ENCODE data around the gene AACS. TPM values are rescaled to one million over a fixed set of nuclear protein-coding genes. Genes with fewer than 3 reads are reported as not detected.

Gene AACS
- total RNA-seq, 2 experiments from 2014 or later: 10.2 to 24.6 TPM

GRCh38 chr12:125098676-125099408 lies 33.6 kb downstream of the AACS start:
- DNase-seq (ENCODE audit: low spot score): no peak
- no peak overlapping the region for H3K4me3 ChIP-seq (ENCODE audit: low read depth, low read length, poor library complexity, severe bottlenecking)
- H3K9me3 ChIP-seq (ENCODE audit: low read length): no peaks in the 10 kb centered on the region
- BruUV-seq (replicated peaks): no TSS peak
- no peak overlapping the region for H3K4me2 ChIP-seq (ENCODE audit: low read length)
- TF ChIP-seq, protein P1, sequence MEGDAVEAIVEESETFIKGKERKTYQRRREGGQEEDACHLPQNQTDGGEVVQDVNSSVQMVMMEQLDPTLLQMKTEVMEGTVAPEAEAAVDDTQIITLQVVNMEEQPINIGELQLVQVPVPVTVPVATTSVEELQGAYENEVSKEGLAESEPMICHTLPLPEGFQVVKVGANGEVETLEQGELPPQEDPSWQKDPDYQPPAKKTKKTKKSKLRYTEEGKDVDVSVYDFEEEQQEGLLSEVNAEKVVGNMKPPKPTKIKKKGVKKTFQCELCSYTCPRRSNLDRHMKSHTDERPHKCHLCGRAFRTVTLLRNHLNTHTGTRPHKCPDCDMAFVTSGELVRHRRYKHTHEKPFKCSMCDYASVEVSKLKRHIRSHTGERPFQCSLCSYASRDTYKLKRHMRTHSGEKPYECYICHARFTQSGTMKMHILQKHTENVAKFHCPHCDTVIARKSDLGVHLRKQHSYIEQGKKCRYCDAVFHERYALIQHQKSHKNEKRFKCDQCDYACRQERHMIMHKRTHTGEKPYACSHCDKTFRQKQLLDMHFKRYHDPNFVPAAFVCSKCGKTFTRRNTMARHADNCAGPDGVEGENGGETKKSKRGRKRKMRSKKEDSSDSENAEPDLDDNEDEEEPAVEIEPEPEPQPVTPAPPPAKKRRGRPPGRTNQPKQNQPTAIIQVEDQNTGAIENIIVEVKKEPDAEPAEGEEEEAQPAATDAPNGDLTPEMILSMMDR (conservative IDR thresholded peaks at IDR 0.05; ENCODE audit: low read length): no peak
- no peak for TF ChIP-seq EZH2phosphoT487 (IDR thresholded peaks at IDR 0.05; ENCODE audit: borderline replicate concordance, low read depth, low read length)
- no peaks in the 10 kb centered on the region for H4K20me1 ChIP-seq (ENCODE audit: insufficient read depth, low read length)
- POLR2A ChIA-PET: no interaction called here
- intact Hi-C loops (cut with micrococcal nuclease; ENCODE audit: unreplicated experiment): no loop called here
- H3K4me1 ChIP-seq (ENCODE audit: insufficient read depth, low read length, poor library complexity, severe bottlenecking): no peaks in the 10 kb centered on the region
- H2AFZ ChIP-seq (ENCODE audit: low read length): no peak overlapping the region
- no peaks in the 10 kb centered on the region for H3K79me2 ChIP-seq (ENCODE audit: insufficient read depth, low read depth, low read length)
- H3K9me2 ChIP-seq (ENCODE audit: insufficient read depth, low read length): no peaks in the 10 kb centered on the region
- CTCF ChIA-PET (ENCODE audit: unreplicated experiment): no interaction called here
- peaks cover 6% of the 10 kb centered on the region; the same call in 1 of the 2 replicates for H3K36me3 ChIP-seq (ENCODE audit: insufficient read depth, low read length)
- no peak overlapping the region for H3K27ac ChIP-seq (ENCODE audit: low read depth, low read length, poor library complexity, severe bottlenecking)

DNA sequence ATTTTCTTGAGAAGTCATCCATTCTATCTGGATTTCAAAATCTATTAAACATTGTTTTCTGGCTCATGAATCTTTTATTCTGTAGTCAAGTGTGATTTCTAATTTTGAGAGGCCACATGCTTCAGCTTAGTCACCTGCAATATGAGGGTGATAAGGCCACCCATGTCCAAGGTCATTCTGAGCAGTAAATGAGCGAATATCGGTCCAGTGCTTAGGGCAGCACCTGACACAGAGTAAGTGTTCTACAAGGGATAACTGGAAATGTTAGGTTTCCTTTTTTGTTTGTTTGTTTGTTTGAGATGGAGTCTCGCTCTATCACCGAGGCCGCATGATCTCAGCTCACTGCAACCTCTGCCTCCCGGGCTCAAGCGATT lies 34.2 kb downstream of the AACS start:
- no peaks in the 10 kb centered on the region for H4K20me1 ChIP-seq (ENCODE audit: insufficient read depth, low read length)
- no peak for DNase-seq (ENCODE audit: low spot score)
- TF ChIP-seq, protein P1 (conservative IDR thresholded peaks at IDR 0.05; ENCODE audit: low read length): no peak
- TF ChIP-seq EZH2phosphoT487 (IDR thresholded peaks at IDR 0.05; ENCODE audit: borderline replicate concordance, low read depth, low read length): no peak
- H3K9me3 ChIP-seq (ENCODE audit: low read length): no peaks in the 10 kb centered on the region
- H3K4me1 ChIP-seq (ENCODE audit: insufficient read depth, low read length, poor library complexity, severe bottlenecking): no peaks in the 10 kb centered on the region
- H2AFZ ChIP-seq (ENCODE audit: low read length): no peak overlapping the region
- BruUV-seq (replicated peaks): no TSS peak
- no peak overlapping the region for H3K4me3 ChIP-seq (ENCODE audit: low read depth, low read length, poor library complexity, severe bottlenecking)
- H3K79me2 ChIP-seq (ENCODE audit: insufficient read depth, low read depth, low read length): no peaks in the 10 kb centered on the region
- H3K27ac ChIP-seq (ENCODE audit: low read depth, low read length, poor library complexity, severe bottlenecking): no peak overlapping the region
- ChIA-PET CTCF (ENCODE audit: unreplicated experiment) (no interaction called here), POLR2A (no interaction called here)
- peaks cover 6% of the 10 kb centered on the region; the same call in 1 of the 2 replicates for H3K36me3 ChIP-seq (ENCODE audit: insufficient read depth, low read length)
- no peaks in the 10 kb centered on the region for H3K9me2 ChIP-seq (ENCODE audit: insufficient read depth, low read length)
- H3K4me2 ChIP-seq (ENCODE audit: low read length): no peak overlapping the region
- intact Hi-C loops (cut with micrococcal nuclease; ENCODE audit: unreplicated experiment): no loop called here
